H9 (cell line): ENCODE data around the gene SLC25A26. TPM values are rescaled to one million over a fixed set of nuclear protein-coding genes. Genes with fewer than 3 reads are reported as not detected.

ENCODE experiments used
- DNase-seq: peaks from one replicate; pipeline ENCODE4 v3.0.0-alpha.2; 2017
- H2AFZ ChIP-seq: one replicate; pipeline ENCODE4 v1.6.1; 2013; ENCODE audit warnings: mild to moderate bottlenecking, low read length, control low read depth, moderate library complexity
- H2AK5ac ChIP-seq: 2 replicates; pipeline ENCODE4 v1.6.1; 2013; ENCODE audit warnings: low read length, control low read depth, mixed read lengths; ENCODE audit not compliant: insufficient read length
- H2BK120ac ChIP-seq: one replicate; pipeline ENCODE4 v1.6.1; 2013; ENCODE audit warnings: low read depth, mild to moderate bottlenecking, low read length, control low read depth, inconsistent platforms; ENCODE audit not compliant: poor library complexity, severe bottlenecking
- H2BK12ac ChIP-seq: 2 replicates; pipeline ENCODE4 v1.6.1; 2013; ENCODE audit warnings: low read length, control low read depth, mixed read lengths, low read depth; ENCODE audit not compliant: insufficient read length
- H2BK15ac ChIP-seq: 2 replicates; pipeline ENCODE4 v1.6.1; 2013; ENCODE audit warnings: low read depth, low read length, control low read depth
- H2BK20ac ChIP-seq: one replicate; pipeline ENCODE4 v1.6.1; 2013; ENCODE audit warnings: low read depth, mild to moderate bottlenecking, low read length, control low read depth, inconsistent platforms; ENCODE audit not compliant: poor library complexity, severe bottlenecking
- H2BK5ac ChIP-seq: 2 replicates; pipeline ENCODE4 v1.6.1; 2013; ENCODE audit warnings: low read length, control low read depth, mixed read lengths; ENCODE audit not compliant: insufficient read length
- H3K14ac ChIP-seq: 2 replicates; pipeline ENCODE4 v1.6.1; 2013; ENCODE audit warnings: low read length, control low read depth; ENCODE audit not compliant: insufficient read depth
- H3K18ac ChIP-seq: 2 replicates; pipeline ENCODE4 v1.6.1; 2013; ENCODE audit warnings: low read depth, mild to moderate bottlenecking, mixed read lengths, low read length, control low read depth; ENCODE audit not compliant: insufficient read length
- H3K23ac ChIP-seq: 2 replicates; pipeline ENCODE4 v1.6.1; 2013; ENCODE audit warnings: low read length, control low read depth, mixed read lengths, low read depth; ENCODE audit not compliant: insufficient read length
- H3K23me2 ChIP-seq: 2 replicates; pipeline ENCODE4 v1.6.1; 2013; ENCODE audit warnings: low read depth, mild to moderate bottlenecking, mixed read lengths, low read length, control low read depth; ENCODE audit not compliant: insufficient read length, poor library complexity, severe bottlenecking
- H3K27ac ChIP-seq: 2 replicates; pipeline ENCODE4 v1.5.1; 2013; ENCODE audit warnings: low read length, control low read depth, mixed read lengths, low read depth; ENCODE audit not compliant: insufficient read length
- H3K27me3 ChIP-seq: 2 replicates; pipeline ENCODE4 v1.6.1; 2013; ENCODE audit warnings: low read length, control low read depth, inconsistent platforms; ENCODE audit not compliant: insufficient read depth
- H3K4ac ChIP-seq: 2 replicates; pipeline ENCODE4 v1.6.1; 2013; ENCODE audit warnings: low read depth, mild to moderate bottlenecking, control low read depth, inconsistent platforms, low read length, moderate library complexity
- H3K4me1 ChIP-seq: 2 replicates; pipeline ENCODE4 v1.6.1; 2013; ENCODE audit warnings: low read length, control low read depth, inconsistent platforms; ENCODE audit not compliant: insufficient read depth
- H3K4me2 ChIP-seq: 2 replicates; pipeline ENCODE4 v1.6.1; 2013; ENCODE audit warnings: low read length, control low read depth, mixed read lengths; ENCODE audit not compliant: insufficient read length, insufficient read depth
- H3K56ac ChIP-seq: 2 replicates; pipeline ENCODE4 v1.6.1; 2013; ENCODE audit warnings: low read depth, mild to moderate bottlenecking, mixed read lengths, low read length, control low read depth; ENCODE audit not compliant: insufficient read length
- H3K79me1 ChIP-seq: 2 replicates; pipeline ENCODE4 v1.6.1; 2013; ENCODE audit warnings: low read depth, mild to moderate bottlenecking, moderate library complexity, low read length, control low read depth, inconsistent platforms; ENCODE audit not compliant: insufficient read depth, poor library complexity, severe bottlenecking
- H3K79me2 ChIP-seq: 2 replicates; pipeline ENCODE4 v1.6.1; 2013; ENCODE audit warnings: low read length, control low read depth, inconsistent platforms; ENCODE audit not compliant: insufficient read depth
- H3K9ac ChIP-seq: 2 replicates; pipeline ENCODE4 v1.6.1; 2013; ENCODE audit warnings: low read length, control low read depth, mixed read lengths; ENCODE audit not compliant: insufficient read length; ENCODE audit errors: extremely low read depth
- H3K9me3 ChIP-seq: one replicate; pipeline ENCODE4 v1.6.1; 2013; ENCODE audit warnings: low read depth, low read length, inconsistent platforms; ENCODE audit not compliant: control insufficient read depth
- H3T11ph ChIP-seq: one replicate; pipeline ENCODE4 v1.6.1; 2013; ENCODE audit warnings: mild to moderate bottlenecking, low read length, control low read depth, inconsistent platforms
- H4K20me1 ChIP-seq: one replicate; pipeline ENCODE4 v1.6.1; 2013; ENCODE audit not compliant: control insufficient read depth, insufficient read length, insufficient read depth
- H4K5ac ChIP-seq: 2 replicates; pipeline ENCODE4 v1.6.1; 2013; ENCODE audit warnings: low read depth, mild to moderate bottlenecking, mixed read lengths, low read length, control low read depth; ENCODE audit not compliant: insufficient read length
- H4K8ac ChIP-seq: replicated peaks from 2 replicates; pipeline ENCODE4 v1.6.1; 2013; ENCODE audit warnings: low read length, control low read depth, mixed read lengths, low read depth; ENCODE audit not compliant: insufficient read length
- H4K91ac ChIP-seq: 2 replicates; pipeline ENCODE4 v1.6.1; 2013; ENCODE audit warnings: low read depth, mild to moderate bottlenecking, moderate library complexity, mixed read lengths, low read length, control low read depth; ENCODE audit not compliant: insufficient read length
- H3K27ac Mint-ChIP-seq, 3 experiments: 2 replicates in 2 of 3; 3 replicates in 1 of 3; pipeline ENCODE4 v1.8.0; 2020 to 2021; ENCODE audit warnings: mixed read lengths in 3 of 3, mild to moderate bottlenecking in 1 of 3, moderate library complexity in 1 of 3
- H3K27me3 Mint-ChIP-seq: 2 replicates; pipeline ENCODE4 v1.8.0; 2021; ENCODE audit warnings: low read depth, mild to moderate bottlenecking, moderate library complexity, mixed read lengths
- H3K36me3 Mint-ChIP-seq, 3 experiments: 2 replicates in 2 of 3; 3 replicates in 1 of 3; pipeline ENCODE4 v1.8.0; 2020 to 2021; ENCODE audit warnings: low read depth in 3 of 3, mixed read lengths in 3 of 3; ENCODE audit not compliant: insufficient read depth in 1 of 3
- H3K4me1 Mint-ChIP-seq, 2 experiments: 2 replicates each; pipeline ENCODE4 v1.8.0; 2020; ENCODE audit warnings: mixed read lengths in 2 of 2
- H3K4me3 Mint-ChIP-seq, 2 experiments: 2 replicates in 1 of 2; 3 replicates in 1 of 2; pipeline ENCODE4 v1.8.0; 2020 to 2021; ENCODE audit warnings: mild to moderate bottlenecking in 2 of 2, mixed read lengths in 2 of 2, moderate library complexity in 1 of 2
- H3K9me3 Mint-ChIP-seq, 2 experiments: 2 replicates in 1 of 2; 3 replicates in 1 of 2; pipeline ENCODE4 v1.8.0; 2020; ENCODE audit warnings: mild to moderate bottlenecking in 2 of 2, mixed read lengths in 2 of 2, moderate library complexity in 1 of 2
- WGBS: extraction: QIAGEN DNeasy Blood & Tissue Kit; methylation state at CpG from one replicate; pipeline ENCODE4 v1.1.7; 2013; ENCODE audit warnings: missing lambda C conversion rate, low lambda C conversion rate, mixed read lengths; ENCODE audit not compliant: insufficient read length; ENCODE audit errors: extremely low coverage; 5-methylcytosine and 5-hydroxymethylcytosine counted together
- total RNA-seq: library from RNA; stranded (reverse); gene quantifications from 2 replicates; pipeline ENCODE4 v1.2.1, GENCODE V29; 2021
- TF ChIP-seq, protein P1 (sequence below): fragments of 200-600 bp; sonication (generic); conservative IDR thresholded peaks from 3 replicates; pipeline ENCODE4 v1.8.0; 2021; ENCODE audit warnings: antibody characterized with exemption, mild to moderate bottlenecking

SLC25A26 gene
- total RNA-seq, 1 experiment from 2014 or later, result 30.2 TPM

DNA sequence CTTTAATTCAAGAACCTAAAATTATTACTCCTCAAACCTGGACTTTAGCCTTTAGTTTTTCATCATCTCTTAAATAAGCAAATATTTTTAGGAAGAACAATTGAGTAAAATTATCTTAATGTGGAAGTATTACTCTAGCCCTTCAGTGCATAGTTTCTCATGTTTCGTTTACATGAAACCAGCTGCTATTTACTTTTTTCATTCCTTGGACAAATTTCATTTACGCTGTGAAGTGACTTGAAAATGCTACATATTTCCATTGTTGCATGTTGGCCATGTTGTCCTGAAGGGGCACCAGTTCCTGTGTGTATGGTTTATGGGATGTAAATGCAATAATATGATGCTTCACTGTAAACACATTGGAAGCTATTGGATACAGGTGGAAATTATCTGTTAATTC lies 49.9 kb downstream of the SLC25A26 start:
- Histone ChIP-seq H3K4ac (no peak overlapping the region), H3K79me2 (0 out of 2 replicates have a peak, but pooled peaks cover 2% of the 10 kb centered on the region), H3K4me2 (no peak overlapping the region), H3K23me2 (no peaks in the 10 kb centered on the region), H3K56ac (no peak overlapping the region), H4K5ac (no peak overlapping the region), H3K4me1 (no peaks in the 10 kb centered on the region), H2BK5ac (no peak overlapping the region), H3K23ac (no peak overlapping the region), H3K18ac (no peak overlapping the region), H4K8ac (no peak overlapping the region), H3K27me3 (no peaks in the 10 kb centered on the region), H3K9me3 (no peaks in the 10 kb centered on the region), H4K20me1 (no peaks in the 10 kb centered on the region), H2BK12ac (no peak overlapping the region), H3K14ac (no peak overlapping the region), H3T11ph (no peak overlapping the region), H2AK5ac (no peak overlapping the region), H3K9ac (no peak overlapping the region), H3K27ac (no peak overlapping the region), H2AFZ (no peak overlapping the region), H2BK20ac (no peak overlapping the region), H4K91ac (no peak overlapping the region), H3K79me1 (no peaks in the 10 kb centered on the region), H2BK15ac (no peak overlapping the region), H2BK120ac (no peak overlapping the region)
- no peaks in the 10 kb centered on the region for H3K27me3 Mint-ChIP-seq
- peaks cover 7 to 10% of the 10 kb centered on the region in 2 experiments for H3K4me1 Mint-ChIP-seq
- no peak overlapping the region for H3K27ac Mint-ChIP-seq
- no peak overlapping the region for H3K4me3 Mint-ChIP-seq
- WGBS, result no CpG with 5 or more reads among the region's 2 CpGs
- DNase-seq, result no peak
- H3K36me3 Mint-ChIP-seq, result peaks cover 0 to 4% (median 4%) of the 10 kb centered on the region in 3 experiments; a peak in 2 of 7 replicates
- TF ChIP-seq, protein P1, sequence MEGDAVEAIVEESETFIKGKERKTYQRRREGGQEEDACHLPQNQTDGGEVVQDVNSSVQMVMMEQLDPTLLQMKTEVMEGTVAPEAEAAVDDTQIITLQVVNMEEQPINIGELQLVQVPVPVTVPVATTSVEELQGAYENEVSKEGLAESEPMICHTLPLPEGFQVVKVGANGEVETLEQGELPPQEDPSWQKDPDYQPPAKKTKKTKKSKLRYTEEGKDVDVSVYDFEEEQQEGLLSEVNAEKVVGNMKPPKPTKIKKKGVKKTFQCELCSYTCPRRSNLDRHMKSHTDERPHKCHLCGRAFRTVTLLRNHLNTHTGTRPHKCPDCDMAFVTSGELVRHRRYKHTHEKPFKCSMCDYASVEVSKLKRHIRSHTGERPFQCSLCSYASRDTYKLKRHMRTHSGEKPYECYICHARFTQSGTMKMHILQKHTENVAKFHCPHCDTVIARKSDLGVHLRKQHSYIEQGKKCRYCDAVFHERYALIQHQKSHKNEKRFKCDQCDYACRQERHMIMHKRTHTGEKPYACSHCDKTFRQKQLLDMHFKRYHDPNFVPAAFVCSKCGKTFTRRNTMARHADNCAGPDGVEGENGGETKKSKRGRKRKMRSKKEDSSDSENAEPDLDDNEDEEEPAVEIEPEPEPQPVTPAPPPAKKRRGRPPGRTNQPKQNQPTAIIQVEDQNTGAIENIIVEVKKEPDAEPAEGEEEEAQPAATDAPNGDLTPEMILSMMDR, result no peak
- H3K9me3 Mint-ChIP-seq, result no peaks in the 10 kb centered on the region
